SK-N-MC (cell line): ENCODE data around the gene TMCC3.
"Not testable (repeated sequence)": the region's sequence is repeated elsewhere in the genome, so short reads cannot be mapped to it uniquely, and the experiment has no call there.

Source experiments
- DNase-seq: peaks from one replicate; pipeline ENCODE4 v3.0.0-alpha.2; 2011; ENCODE audit warnings: low read depth, low spot score
- H3K27ac ChIP-seq: fragments of 200-600 bp; sonication (generic); 2 replicates; pipeline ENCODE4 v1.5.1; 2016; ENCODE audit warnings: mixed run types
- H3K36me3 ChIP-seq: fragments of 200-600 bp; sonication (generic); 2 replicates; pipeline ENCODE4 v1.6.1; 2017; ENCODE audit warnings: antibody characterized with exemption, low read length, mixed read lengths; ENCODE audit not compliant: insufficient read depth
- H3K4me3 ChIP-seq: fragments of 200-600 bp; sonication (generic); 2 replicates; pipeline ENCODE4 v1.5.1; 2016
- H3K9ac ChIP-seq: fragments of 200-600 bp; sonication (generic); 2 replicates; pipeline ENCODE4 v1.8.0; 2017; ENCODE audit warnings: mixed run types, mixed read lengths; ENCODE audit not compliant: insufficient read length
- H3K9me3 ChIP-seq: fragments of 200-600 bp; sonication (generic); 2 replicates; pipeline ENCODE4 v1.6.1; 2017; ENCODE audit warnings: low read depth, mild to moderate bottlenecking, antibody characterized with exemption, low read length, moderate library complexity, mixed read lengths
- EZH2 ChIP-seq: fragments of 200-600 bp; sonication (generic); IDR thresholded peaks from one replicate; pipeline ENCODE4 v1.6.1; 2017; ENCODE audit warnings: antibody characterized with exemption
- FOXP2 ChIP-seq: optimal IDR thresholded peaks from 2 replicates; pipeline ENCODE3; 2011; ENCODE audit warnings: mild to moderate bottlenecking, moderate library complexity; ENCODE audit not compliant: insufficient read depth; ENCODE audit errors: extremely low read length, control extremely low read depth
- POLR2AphosphoS5 ChIP-seq: IDR thresholded peaks from 2 replicates; pipeline ENCODE4 v1.6.1; 2012; ENCODE audit warnings: mild to moderate bottlenecking, low read depth, low read length, borderline replicate concordance

Gene TMCC3

GRCh38 chr12:94603434-94604365 is 46.7 kb downstream of the TMCC3 start:
- Histone ChIP-seq H3K4me3 (no peak overlapping the region), H3K9me3 (no peaks in the 10 kb centered on the region), H3K36me3 (no peaks in the 10 kb centered on the region), H3K9ac (no peak overlapping the region), H3K27ac (no peak overlapping the region)
- TF ChIP-seq POLR2AphosphoS5 = no peak
- TF ChIP-seq EZH2 = no peak
- no peak for TF ChIP-seq FOXP2
- no peak for DNase-seq

GRCh38 chr12:94602024-94602423 is 48.3 kb downstream of the TMCC3 start:
- Histone ChIP-seq H3K27ac (no peak overlapping the region), H3K9me3 (no peaks in the 10 kb centered on the region), H3K9ac (no peak overlapping the region), H3K36me3 (no peaks in the 10 kb centered on the region), H3K4me3 (no peak overlapping the region)
- no peak for TF ChIP-seq FOXP2
- no peak for TF ChIP-seq POLR2AphosphoS5
- no peak for TF ChIP-seq EZH2
- no peak for DNase-seq

- not testable (repeated sequence) for H3K4me3 ChIP-seq, H3K9me3 ChIP-seq, H3K9ac ChIP-seq, H3K36me3 ChIP-seq, H3K27ac ChIP-seq, DNase-seq
These were observed 49.0 kb downstream of the TMCC3 start for GRCh38 chr12:94601307-94601706.

GRCh38 chr12:94599189-94599588 is 51.2 kb downstream of the TMCC3 start:
- Histone ChIP-seq H3K9ac (no peak overlapping the region), H3K9me3 (no peaks in the 10 kb centered on the region), H3K27ac (no peak overlapping the region), H3K36me3 (no peaks in the 10 kb centered on the region), H3K4me3 (no peak overlapping the region)
- DNase-seq = no peak
- no peak for TF ChIP-seq FOXP2
- TF ChIP-seq POLR2AphosphoS5 = no peak
- TF ChIP-seq EZH2 = no peak

GRCh38 chr12:94597268-94597667 is 53.1 kb downstream of the TMCC3 start:
- Histone ChIP-seq H3K9ac (no peak overlapping the region), H3K9me3 (no peaks in the 10 kb centered on the region), H3K4me3 (no peak overlapping the region), H3K27ac (no peak overlapping the region), H3K36me3 (no peaks in the 10 kb centered on the region)
- no peak for DNase-seq
- no peak for TF ChIP-seq POLR2AphosphoS5
- no peak for TF ChIP-seq FOXP2

GRCh38 chr12:94596596-94596995 is 53.8 kb downstream of the TMCC3 start:
- no peak overlapping the region for H3K9ac ChIP-seq
- H3K27ac ChIP-seq = no peak overlapping the region
- TF ChIP-seq POLR2AphosphoS5 (no peak), EZH2 (no peak), FOXP2 (no peak)
- DNase-seq = no peak
- no peaks in the 10 kb centered on the region for H3K9me3 ChIP-seq
- H3K36me3 ChIP-seq = no peaks in the 10 kb centered on the region
- no peak overlapping the region for H3K4me3 ChIP-seq

GRCh38 chr12:94595152-94595551 is 55.2 kb downstream of the TMCC3 start:
- Histone ChIP-seq H3K4me3 (no peak overlapping the region), H3K27ac (no peak overlapping the region), H3K9ac (no peak overlapping the region), H3K9me3 (no peaks in the 10 kb centered on the region), H3K36me3 (no peaks in the 10 kb centered on the region)
- TF ChIP-seq POLR2AphosphoS5 (no peak), FOXP2 (no peak), EZH2 (no peak)
- no peak for DNase-seq

GRCh38 chr12:94594443-94594825 is 55.9 kb downstream of the TMCC3 start:
- H3K27ac ChIP-seq = no peak overlapping the region

More at GRCh38 chr12:94594443-94594825, 55.9 kb downstream of the TMCC3 start:
- H3K36me3 ChIP-seq = no peaks in the 10 kb centered on the region
- no peak overlapping the region for H3K4me3 ChIP-seq
- TF ChIP-seq EZH2 (no peak), FOXP2 (no peak), POLR2AphosphoS5 (no peak)
- no peak for DNase-seq
- no peak overlapping the region for H3K9ac ChIP-seq
- no peaks in the 10 kb centered on the region for H3K9me3 ChIP-seq
